COLO668 (cell line): ENCODE results near the gene NRP1.
"Not testable (repeated sequence)": the region's sequence is repeated elsewhere in the genome, so short reads cannot be mapped to it uniquely, and the experiment has no call there.

Source experiments
- DNase-seq: peaks from one replicate; lab custom pipeline; 2025; ENCODE audit not compliant: unreplicated experiment; lab: John Stamatoyannopoulos, UW

Gene NRP1

GRCh38 chr10:33334153-33334804 lies at the start of gene NRP1:
Gene NRP1 (minus strand): TSS chr10:33334667. CDS start chr10:33334382, 285 bp downstream.
- DNase-seq: peak; percentile 50

DNA sequence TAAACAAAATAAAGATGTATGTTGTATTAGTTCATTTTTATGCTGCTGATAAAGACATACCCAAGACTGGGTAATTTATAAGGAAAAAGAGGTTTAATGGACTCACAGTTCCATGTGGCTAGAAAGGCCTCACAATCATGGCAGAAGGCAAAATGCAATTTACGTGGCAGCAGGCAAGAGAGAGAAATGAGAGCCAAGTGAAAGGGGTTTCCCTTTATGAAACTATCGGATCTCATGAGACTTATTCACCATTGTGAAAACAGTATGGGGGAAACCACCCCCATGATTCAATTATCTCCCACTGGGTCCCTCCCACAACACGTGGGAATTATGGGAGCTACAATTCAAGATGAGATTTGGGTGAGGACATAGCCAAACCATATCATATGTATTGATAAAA lies 49.7 kb upstream of the NRP1 start:
- not testable (repeated sequence) for DNase-seq

GRCh38 chr10:33382921-33383713 lies 48.6 kb upstream of the NRP1 start:
- DNase-seq: no peak

DNA sequence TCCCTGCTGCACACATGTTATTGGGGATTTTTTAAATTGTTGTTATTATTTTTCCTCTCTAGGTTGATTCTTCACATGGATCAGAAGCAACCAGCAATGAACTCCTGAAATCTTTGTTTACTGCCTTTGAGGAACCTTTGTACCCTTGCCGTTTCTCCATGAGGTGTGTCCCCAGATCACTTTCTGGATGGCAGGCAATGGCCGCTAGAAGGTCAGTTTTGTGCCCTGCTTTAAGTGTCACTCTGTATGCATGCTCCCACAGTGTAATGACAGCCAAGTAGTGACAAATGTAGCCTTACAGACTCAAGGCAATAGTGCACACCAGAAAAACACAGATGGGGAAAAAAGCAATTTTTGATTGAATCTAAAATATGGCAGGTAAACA lies 47.7 kb upstream of the NRP1 start:
- DNase-seq: no peak

GRCh38 chr10:33381451-33382215 lies 47.2 kb upstream of the NRP1 start:
- no peak for DNase-seq

GRCh38 chr10:33377658-33378025 lies 43.2 kb upstream of the NRP1 start:
- DNase-seq: no peak

DNA sequence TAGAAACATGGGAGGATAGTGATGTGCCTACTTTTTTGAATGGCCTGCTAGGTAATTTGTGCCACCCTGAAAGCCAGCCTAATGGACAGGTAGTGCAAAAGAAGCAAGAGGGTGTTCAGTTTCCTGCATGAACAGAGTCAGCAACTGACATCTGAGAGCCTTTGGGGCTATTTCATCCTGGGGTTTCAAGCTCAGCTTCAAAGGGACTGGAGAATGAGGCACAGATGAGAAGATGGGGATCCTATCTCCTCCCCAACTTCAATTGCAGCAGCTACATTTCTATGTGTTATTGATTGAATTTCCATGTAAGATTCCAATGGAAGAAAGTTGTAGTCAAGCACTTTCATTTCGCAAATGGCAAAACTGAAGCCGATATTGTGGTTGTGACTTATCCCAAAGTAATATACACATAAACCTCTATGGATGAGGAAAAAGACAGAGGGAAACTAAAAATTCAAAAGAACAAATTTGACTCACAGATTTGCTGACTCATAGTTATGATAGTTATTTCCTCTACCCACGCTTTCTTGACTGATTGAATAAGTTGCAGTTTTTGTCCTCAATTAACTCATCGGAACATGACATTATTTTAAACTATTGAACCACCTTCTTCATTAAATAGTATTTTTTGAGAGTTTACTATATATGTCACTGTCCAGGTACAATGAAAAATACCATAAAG lies 42.6 kb upstream of the NRP1 start:
- DNase-seq: no peak

GRCh38 chr10:33376476-33376875 lies 42.0 kb upstream of the NRP1 start:
- DNase-seq: no peak

GRCh38 chr10:33373263-33373662 lies 38.8 kb upstream of the NRP1 start:
- DNase-seq: no peak

- DNase-seq: no peak
Measured at GRCh38 chr10:33371234-33371633, 36.8 kb upstream of the NRP1 start.

- DNase-seq: no peak
Measured at GRCh38 chr10:33370434-33370930, 36.0 kb upstream of the NRP1 start.

DNA sequence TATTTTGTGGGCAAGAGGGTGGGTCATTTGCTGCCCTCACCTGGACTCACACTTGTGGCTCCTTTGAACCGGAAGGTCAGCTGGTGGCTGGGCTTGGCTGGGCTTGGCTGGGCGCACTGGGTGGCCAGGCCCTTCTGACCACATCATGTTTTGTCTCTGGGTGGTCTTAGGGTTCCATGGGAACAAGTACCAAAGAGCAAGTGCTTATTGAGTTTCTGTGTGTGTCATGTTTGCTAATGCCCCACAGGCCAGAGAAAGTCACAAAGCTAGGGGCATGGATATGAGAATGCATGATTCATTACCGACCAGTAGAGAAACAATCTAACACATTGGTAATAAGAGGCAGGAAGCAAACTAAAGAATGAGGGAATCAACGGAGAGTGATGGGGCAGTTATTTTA lies 33.6 kb upstream of the NRP1 start:
- DNase-seq: no peak

DNA sequence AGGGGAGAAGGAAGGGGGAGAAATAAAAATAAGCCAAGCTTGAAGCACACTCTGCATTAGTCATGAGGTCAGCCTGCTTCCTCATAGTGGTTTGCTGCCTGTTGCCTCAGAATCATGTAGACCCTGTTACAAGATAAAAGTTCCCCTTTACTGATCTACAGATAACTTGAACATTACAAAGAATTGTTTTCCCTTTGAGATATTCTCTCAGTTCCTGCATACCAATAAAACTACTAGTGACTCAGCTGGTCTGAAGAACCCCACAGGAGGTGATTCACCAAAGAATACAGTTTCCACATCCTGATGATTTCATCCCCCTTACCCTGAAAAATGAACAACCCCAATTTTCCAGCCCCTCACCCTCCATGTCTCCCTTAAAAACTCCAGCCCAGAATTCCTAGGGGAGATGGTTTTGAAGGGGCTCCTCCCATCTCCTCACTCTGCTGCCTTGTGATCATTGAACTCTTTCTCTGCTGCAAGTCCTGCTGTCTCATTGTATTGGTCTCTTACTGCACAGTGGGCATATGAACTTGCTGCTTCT lies 31.5 kb upstream of the NRP1 start:
- DNase-seq: no peak

DNA sequence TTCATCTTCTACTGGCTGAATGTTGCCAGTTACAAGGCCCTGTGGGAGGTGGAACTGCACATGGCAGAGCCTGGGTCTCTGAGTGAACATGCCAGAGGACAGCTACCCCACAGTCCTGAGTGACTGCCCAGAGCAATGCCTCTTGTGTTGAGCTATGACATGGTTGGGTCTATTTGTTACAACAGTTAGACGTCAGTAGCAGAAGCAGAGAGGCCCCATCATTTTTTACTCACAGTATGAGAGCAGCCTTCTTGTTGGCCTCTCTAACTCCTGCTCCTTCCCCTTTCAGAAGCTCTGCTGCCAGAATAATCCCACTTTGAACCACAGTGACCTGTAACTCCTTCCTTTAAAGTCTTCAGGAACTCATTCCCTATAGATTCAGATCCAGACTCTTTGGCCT lies 30.8 kb upstream of the NRP1 start:
- no peak for DNase-seq

GRCh38 chr10:33363106-33363505 lies 28.6 kb upstream of the NRP1 start:
- DNase-seq: no peak

GRCh38 chr10:33358016-33358415 lies 23.5 kb upstream of the NRP1 start:
- no peak for DNase-seq

GRCh38 chr10:33355274-33355673 lies 20.8 kb upstream of the NRP1 start:
- DNase-seq: no peak

GRCh38 chr10:33353853-33354252 lies 19.4 kb upstream of the NRP1 start:
- peak; percentile 10 for DNase-seq

- no peak for DNase-seq
Measured at GRCh38 chr10:33353334-33353733, 18.9 kb upstream of the NRP1 start.

GRCh38 chr10:33352615-33353014 lies 18.1 kb upstream of the NRP1 start:
- DNase-seq: no peak

- no peak for DNase-seq
Measured at GRCh38 chr10:33352175-33352574, 17.7 kb upstream of the NRP1 start.
